ENCODE measurements around the gene GNG7.
"Not testable (repeated sequence)": the region's sequence is repeated elsewhere in the genome, so short reads cannot be mapped to it uniquely, and the experiment has no call there.

GNG7 gene

GRCh38 chr19:2652504-2653099, 49.9 kb downstream of the GNG7 start:
- H3K36me3 ChIP-seq (ENCODE audit: low read depth) = no peaks in the 10 kb centered on the region
- ATAC-seq (ENCODE audit: low read depth) = no peak
- no peaks in the 10 kb centered on the region for H3K27me3 ChIP-seq (ENCODE audit: insufficient read depth, poor library complexity, severe bottlenecking)
- H3K4me1 ChIP-seq (ENCODE audit: insufficient read depth, poor library complexity, severe bottlenecking) = no peaks in the 10 kb centered on the region
- no peaks in the 10 kb centered on the region for H3K9me3 ChIP-seq (ENCODE audit: severe bottlenecking)
- DNase-seq (ENCODE audit: low spot score) = no peak
- no peak overlapping the region for H3K27ac ChIP-seq (ENCODE audit: poor library complexity, severe bottlenecking)
- no peak for TF ChIP-seq CTCF (IDR thresholded peaks at IDR 0.05; ENCODE audit: poor library complexity, severe bottlenecking)
- H3K4me3 ChIP-seq (ENCODE audit: severe bottlenecking) = no peak overlapping the region

GRCh38 chr19:2651002-2651733, 51.3 kb downstream of the GNG7 start:
- not testable (repeated sequence) for H3K4me1 ChIP-seq (ENCODE audit: insufficient read depth, poor library complexity, severe bottlenecking); H3K27ac ChIP-seq (ENCODE audit: poor library complexity, severe bottlenecking); H3K4me3 ChIP-seq (ENCODE audit: severe bottlenecking); H3K36me3 ChIP-seq (ENCODE audit: low read depth); DNase-seq (ENCODE audit: low spot score); ATAC-seq (ENCODE audit: low read depth); H3K9me3 ChIP-seq (ENCODE audit: severe bottlenecking); H3K27me3 ChIP-seq (ENCODE audit: insufficient read depth, poor library complexity, severe bottlenecking)

- Histone ChIP-seq H3K4me1 (ENCODE audit: insufficient read depth, poor library complexity, severe bottlenecking) (no peaks in the 10 kb centered on the region), H3K27ac (ENCODE audit: poor library complexity, severe bottlenecking) (no peak overlapping the region), H3K27me3 (ENCODE audit: insufficient read depth, poor library complexity, severe bottlenecking) (no peaks in the 10 kb centered on the region), H3K4me3 (ENCODE audit: severe bottlenecking) (no peak overlapping the region), H3K36me3 (ENCODE audit: low read depth) (no peaks in the 10 kb centered on the region), H3K9me3 (ENCODE audit: severe bottlenecking) (no peaks in the 10 kb centered on the region)
- DNase-seq (ENCODE audit: low spot score) = no peak
- no peak for TF ChIP-seq CTCF (IDR thresholded peaks at IDR 0.05; ENCODE audit: poor library complexity, severe bottlenecking)
- no peak for ATAC-seq (ENCODE audit: low read depth)
These were observed 52.0 kb downstream of the GNG7 start for GRCh38 chr19:2650515-2650914.

GRCh38 chr19:2648528-2648937, 54.0 kb downstream of the GNG7 start:
- Histone ChIP-seq H3K36me3 (ENCODE audit: low read depth) (no peaks in the 10 kb centered on the region), H3K4me3 (ENCODE audit: severe bottlenecking) (no peak overlapping the region), H3K27ac (ENCODE audit: poor library complexity, severe bottlenecking) (no peak overlapping the region), H3K27me3 (ENCODE audit: insufficient read depth, poor library complexity, severe bottlenecking) (no peaks in the 10 kb centered on the region), H3K9me3 (ENCODE audit: severe bottlenecking) (no peaks in the 10 kb centered on the region), H3K4me1 (ENCODE audit: insufficient read depth, poor library complexity, severe bottlenecking) (no peaks in the 10 kb centered on the region)
- DNase-seq (ENCODE audit: low spot score) = no peak
- peak; percentile 80 for ATAC-seq (ENCODE audit: low read depth)
- TF ChIP-seq CTCF (IDR thresholded peaks at IDR 0.05; ENCODE audit: poor library complexity, severe bottlenecking) = peak; percentile 75

- Histone ChIP-seq H3K27me3 (ENCODE audit: insufficient read depth, poor library complexity, severe bottlenecking) (no peaks in the 10 kb centered on the region), H3K36me3 (ENCODE audit: low read depth) (no peaks in the 10 kb centered on the region), H3K4me3 (ENCODE audit: severe bottlenecking) (no peak overlapping the region), H3K9me3 (ENCODE audit: severe bottlenecking) (no peaks in the 10 kb centered on the region), H3K4me1 (ENCODE audit: insufficient read depth, poor library complexity, severe bottlenecking) (no peaks in the 10 kb centered on the region), H3K27ac (ENCODE audit: poor library complexity, severe bottlenecking) (no peak overlapping the region)
- TF ChIP-seq CTCF (IDR thresholded peaks at IDR 0.05; ENCODE audit: poor library complexity, severe bottlenecking) = no peak
- DNase-seq (ENCODE audit: low spot score) = no peak
- no peak for ATAC-seq (ENCODE audit: low read depth)
These were observed 54.4 kb downstream of the GNG7 start for GRCh38 chr19:2648099-2648498.
